K562 (cell line): ENCODE measurements around the gene LBH. TPM values are rescaled to one million over a fixed set of nuclear protein-coding genes. Genes with fewer than 3 reads are reported as not detected.

Source experiments
- AFF4 ChIP-seq: sonication (generic); formaldehyde crosslinking; IDR thresholded peaks from 2 replicates; pipeline ENCODE4 v1.8.0; 2023; ENCODE audit warnings: mild to moderate bottlenecking, missing genetic modification reagents
- DLX4 ChIP-seq: fragments of 250-450 bp; sonication (Bioruptor Pico); IDR thresholded peaks from 2 replicates; pipeline ENCODE4 v1.6.1; 2021; ENCODE audit warnings: mild to moderate bottlenecking
- GATA2 ChIP-seq: sonication (generic); formaldehyde crosslinking; IDR thresholded peaks from 2 replicates; pipeline ENCODE4 v1.4.0; 2020; ENCODE audit warnings: mild to moderate bottlenecking, missing genetic modification reagents
- MNT ChIP-seq, 2 experiments: fragments of 450-650 bp; conservative IDR thresholded peaks; 2 replicates each; pipeline ENCODE4 v1.6.1; 2017; ENCODE audit warnings: mild to moderate bottlenecking in 2 of 2, moderate library complexity in 2 of 2
- SLC30A9 ChIP-seq: fragments of 250-450 bp; sonication (Bioruptor Pico); IDR thresholded peaks from 2 replicates; pipeline ENCODE4 v1.8.0; 2022; ENCODE audit warnings: mild to moderate bottlenecking, moderate library complexity
- XRCC5 ChIP-seq: fragments of 200-400 bp; formaldehyde crosslinking; IDR thresholded peaks from 2 replicates; pipeline ENCODE4 v1.6.1; 2017; ENCODE audit warnings: low read depth, mild to moderate bottlenecking, low read length
- ZBTB33 ChIP-seq: sonication (generic); formaldehyde crosslinking; IDR thresholded peaks from 2 replicates; pipeline ENCODE4 v1.8.1; 2023; ENCODE audit warnings: mild to moderate bottlenecking, missing genetic modification reagents
- ZMIZ1 ChIP-seq, 2 experiments: fragments of 150-350 bp in 1 of 2; IDR thresholded peaks; 2 replicates each; pipeline ENCODE4 v1.6.1; 2012 to 2016; ENCODE audit warnings: low read depth in 2 of 2, low read length in 2 of 2, mild to moderate bottlenecking in 1 of 2, moderate library complexity in 1 of 2
- ZNF277 ChIP-seq: fragments of 250-450 bp; sonication (Bioruptor Pico); IDR thresholded peaks from 2 replicates; pipeline ENCODE4 v1.8.0; 2022; ENCODE audit warnings: inconsistent platforms, mild to moderate bottlenecking, moderate library complexity, borderline replicate concordance
- ZNF764 ChIP-seq: fragments of 250-450 bp; sonication (Bioruptor Pico); IDR thresholded peaks from 2 replicates; pipeline ENCODE4 v1.4.0; 2020; ENCODE audit warnings: low read depth, mild to moderate bottlenecking, moderate library complexity
- ZNF785 ChIP-seq: fragments of 250-450 bp; sonication (Bioruptor Pico); IDR thresholded peaks from 2 replicates; pipeline ENCODE4 v1.4.0; 2020; ENCODE audit warnings: mild to moderate bottlenecking
- polyA plus RNA-seq, 8 experiments: library from polyadenylated mRNA; depleted of rRNA in 4 of 8; stranded (reverse) in 5 of 8; unstranded in 3 of 8; fragments of >200 nt; fragmentation: Nextera tagmentation in 2 of 8; fragmentation: Illumina TruSeq in 1 of 8; extraction: Ambion mirVana in 2 of 8; extraction: Trizol in 1 of 8; gene quantifications; 2 replicates each; pipeline versions ENCODE4 v1.2.1 to v1.2.3, GENCODE V29; 2011 to 2014; ENCODE audit warnings: inconsistent platforms in 1 of 8, missing spikeins in 1 of 8
- total RNA-seq, 7 experiments: library from RNA; depleted of rRNA in 6 of 7; stranded (reverse); fragments of >200 nt in 6 of 7; fragmentation: Illumina TruSeq in 2 of 7; extraction: Trizol in 2 of 7; gene quantifications; 2 replicates each; pipeline versions ENCODE4 v1.2.1 to v1.2.3, GENCODE V29; 2011 to 2021; ENCODE audit warnings: low replicate concordance in 1 of 7

The LBH gene
- total and polyA plus RNA-seq, 9 of the 15 experiments (the other 6 are each of a cell fraction or from before 2014, with no cell fraction given) = 3.1 to 13.4 (median 7.4) TPM

GRCh38 chr2:30252723-30253701 lies 21.7 kb downstream of the LBH start (continued):
- peak; percentile 68 to 87 for TF ChIP-seq MNT (conservative IDR thresholded peaks at IDR 0.05)
- no peak for TF ChIP-seq DLX4 (CRISPR knock-in tag)
- TF ChIP-seq ZBTB33 (CRISPR knock-in tag) = peak; percentile 6; the same call in 1 of the 2 replicates
- TF ChIP-seq ZNF764 = no peak
- TF ChIP-seq SLC30A9 = no peak
- TF ChIP-seq GATA2 (CRISPR knock-in tag) = peak; percentile 91
- no peak; the same call in 1 of the 2 replicates for TF ChIP-seq AFF4
- peak in 1 of 2 experiments; percentile 86; a peak in 2 of 4 replicates for TF ChIP-seq ZMIZ1 (IDR thresholded peaks at IDR 0.05; ENCODE audit: low read depth in 2 of 2, low read length in 2 of 2)
- 0 out of 2 replicates have a peak, but pooled peaks have one; percentile 46 for TF ChIP-seq XRCC5
- TF ChIP-seq ZNF785 (CRISPR knock-in tag) = no peak
- TF ChIP-seq ZNF277 (CRISPR knock-in tag) = no peak
